K562 (cell line): ENCODE measurements around the gene ZBTB9. TPM values are rescaled to one million over a fixed set of nuclear protein-coding genes. Genes with fewer than 3 reads are reported as not detected.
A peak's percentile ranks its signal among the peaks of the same experiment; 100 is the strongest.

ENCODE experiments used
- ARID1B ChIP-seq: fragments of 450-650 bp; IDR thresholded peaks from 2 replicates; pipeline ENCODE4 v1.6.1; 2016; ENCODE audit warnings: antibody characterized with exemption, mild to moderate bottlenecking, inconsistent platforms
- CGGBP1 ChIP-seq: fragments of 250-450 bp; sonication (Bioruptor Pico); IDR thresholded peaks from 2 replicates; pipeline ENCODE4 v1.9.0; 2021; ENCODE audit warnings: mild to moderate bottlenecking
- EP400 ChIP-seq: fragments of 450-650 bp; IDR thresholded peaks from 2 replicates; pipeline ENCODE4 v1.6.1; 2017; ENCODE audit warnings: antibody characterized with exemption, mild to moderate bottlenecking, moderate library complexity
- ETS1 ChIP-seq: conservative IDR thresholded peaks from 2 replicates; pipeline ENCODE4 v1.6.1; 2011; ENCODE audit warnings: low read depth, mild to moderate bottlenecking, low read length; ENCODE audit not compliant: control insufficient read depth
- FOXJ3 ChIP-seq: sonication (generic); formaldehyde crosslinking; IDR thresholded peaks from 2 replicates; pipeline ENCODE4 v1.4.0; 2020; ENCODE audit warnings: mild to moderate bottlenecking, missing genetic modification reagents
- FOXK2 ChIP-seq, 2 experiments: fragments of 450-650 bp; IDR thresholded peaks in 1 of 2; conservative IDR thresholded peaks in 1 of 2; 2 replicates each; pipeline ENCODE4 v1.6.1; 2016; ENCODE audit warnings: low read depth in 2 of 2, mild to moderate bottlenecking in 1 of 2
- FOXM1 ChIP-seq, 2 experiments: fragments of 450-650 bp in 1 of 2; sonication (generic) in 1 of 2; formaldehyde crosslinking in 1 of 2; IDR thresholded peaks; 2 replicates each; pipeline versions ENCODE4 v1.6.1 to v1.9.0; 2017 to 2022; ENCODE audit warnings: low read depth in 2 of 2, mild to moderate bottlenecking in 2 of 2, missing genetic modification reagents in 1 of 2, moderate library complexity in 1 of 2
- GTF3C2 ChIP-seq: IDR thresholded peaks from 3 replicates; pipeline ENCODE4 v1.6.1; 2011; ENCODE audit warnings: borderline replicate concordance, mild to moderate bottlenecking, moderate library complexity; ENCODE audit not compliant: insufficient read length; ENCODE audit errors: extremely low read depth
- HEY1 ChIP-seq: fragments of 250-450 bp; sonication (Bioruptor Pico); IDR thresholded peaks from 2 replicates; pipeline ENCODE4 v1.5.0; 2020; ENCODE audit warnings: mild to moderate bottlenecking, moderate library complexity, borderline replicate concordance
- JUND ChIP-seq, 2 experiments: IDR thresholded peaks; 2 replicates in 1 of 2; 3 replicates in 1 of 2; pipeline ENCODE4 v1.6.1; 2011; ENCODE audit warnings: borderline replicate concordance in 2 of 2, low read depth in 2 of 2, low read length in 2 of 2, improper control_type of control experiment in 1 of 2, missing biosample characterization in 1 of 2, missing genetic modification characterization in 1 of 2, missing genetic modification reagents in 1 of 2
- PHTF2 ChIP-seq: fragments of 250-450 bp; sonication (Bioruptor Pico); IDR thresholded peaks from 2 replicates; pipeline ENCODE4 v1.5.0; 2021; ENCODE audit warnings: mild to moderate bottlenecking
- PRMT5 ChIP-seq: sonication (generic); formaldehyde crosslinking; IDR thresholded peaks from 2 replicates; pipeline ENCODE4 v1.5.0; 2020; ENCODE audit warnings: missing genetic modification reagents
- RERE ChIP-seq: sonication (generic); formaldehyde crosslinking; IDR thresholded peaks from 2 replicates; pipeline ENCODE4 v1.8.0; 2023; ENCODE audit warnings: missing genetic modification reagents, mild to moderate bottlenecking, borderline replicate concordance
- SMARCA4 ChIP-seq: fragments of 450-650 bp; IDR thresholded peaks from 2 replicates; pipeline ENCODE4 v1.6.1; 2016
- SMC3 ChIP-seq: conservative IDR thresholded peaks from 2 replicates; pipeline ENCODE4 v1.6.1; 2011; ENCODE audit warnings: low read depth, low read length, improper control_type of control experiment; ENCODE audit not compliant: insufficient read depth
- ZNF224 ChIP-seq: sonication (generic); formaldehyde crosslinking; IDR thresholded peaks from 2 replicates; pipeline ENCODE4 v1.8.0; 2022; ENCODE audit warnings: mild to moderate bottlenecking, missing genetic modification reagents
- ZNF699 ChIP-seq: fragments of 250-450 bp; sonication (Bioruptor Pico); IDR thresholded peaks from 2 replicates; pipeline ENCODE4 v1.8.0; 2021; ENCODE audit warnings: mild to moderate bottlenecking, moderate library complexity; ENCODE audit not compliant: insufficient replicate concordance
- polyA plus RNA-seq, 8 experiments: library from polyadenylated mRNA; depleted of rRNA in 4 of 8; stranded (reverse) in 5 of 8; unstranded in 3 of 8; fragments of >200 nt; fragmentation: Nextera tagmentation in 2 of 8; fragmentation: Illumina TruSeq in 1 of 8; extraction: Ambion mirVana in 2 of 8; extraction: Trizol in 1 of 8; gene quantifications; 2 replicates each; pipeline versions ENCODE4 v1.2.1 to v1.2.3, GENCODE V29; 2011 to 2014; ENCODE audit warnings: inconsistent platforms in 1 of 8, missing spikeins in 1 of 8
- total RNA-seq, 7 experiments: library from RNA; depleted of rRNA in 6 of 7; stranded (reverse); fragments of >200 nt in 6 of 7; fragmentation: Illumina TruSeq in 2 of 7; extraction: Trizol in 2 of 7; gene quantifications; 2 replicates each; pipeline versions ENCODE4 v1.2.1 to v1.2.3, GENCODE V29; 2011 to 2021; ENCODE audit warnings: low replicate concordance in 1 of 7

ZBTB9 gene
- total and polyA plus RNA-seq, 9 of the 15 experiments (the other 6 are each of a cell fraction or from before 2014, with no cell fraction given): 1.9 to 19.5 (median 10.4) TPM

- TF ChIP-seq SMC3 (no peak), SMARCA4 (peak; percentile 58), HEY1 (CRISPR knock-in tag) (no peak), ZNF224 (CRISPR knock-in tag) (no peak), ETS1 (no peak), PHTF2 (CRISPR knock-in tag) (no peak), ZNF699 (CRISPR knock-in tag) (no peak), CGGBP1 (CRISPR knock-in tag) (no peak), GTF3C2 (no peak), FOXK2 (conservative IDR thresholded peaks at IDR 0.05 in 1 of 2, IDR thresholded peaks at IDR 0.05 in 1 of 2; ENCODE audit: low read depth in 2 of 2) (no peak), FOXM1 (IDR thresholded peaks at IDR 0.05; ENCODE audit: low read depth) (no peak), FOXM1 (CRISPR knock-in tag; IDR thresholded peaks at IDR 0.05; ENCODE audit: low read depth) (no peak), FOXJ3 (CRISPR knock-in tag) (no peak), EP400 (no peak), JUND (IDR thresholded peaks at IDR 0.05; ENCODE audit: borderline replicate concordance, low read depth, low read length) (0 out of 2 replicates have a peak, but pooled peaks have one; percentile 20), JUND (tag; IDR thresholded peaks at IDR 0.05; ENCODE audit: borderline replicate concordance, low read depth, low read length) (no peak), RERE (CRISPR knock-in tag) (no peak), ARID1B (peak; percentile 64), PRMT5 (CRISPR knock-in tag) (no peak)
- TF ChIP-seq, all 486 proteins: peak for 10
Observed at GRCh38 chr6:33477864-33478263, 23.5 kb downstream of the ZBTB9 start (continued).
